ACHN (cell line): ENCODE data around the gene ELF4.

ENCODE experiments used
- DNase-seq: peaks from one replicate; pipeline ENCODE4 v3.0.0-alpha.2; 2015
- in situ Hi-C: cut with HindIII; loops from 2 replicates; pipeline ENCODE4 v1.10.0; 2017; ENCODE audit warnings: low sequenced_read_pairs, low pct_ligation_motif_present, low pct_unique_long_range_greater_than_20kb

The ELF4 gene

DNA sequence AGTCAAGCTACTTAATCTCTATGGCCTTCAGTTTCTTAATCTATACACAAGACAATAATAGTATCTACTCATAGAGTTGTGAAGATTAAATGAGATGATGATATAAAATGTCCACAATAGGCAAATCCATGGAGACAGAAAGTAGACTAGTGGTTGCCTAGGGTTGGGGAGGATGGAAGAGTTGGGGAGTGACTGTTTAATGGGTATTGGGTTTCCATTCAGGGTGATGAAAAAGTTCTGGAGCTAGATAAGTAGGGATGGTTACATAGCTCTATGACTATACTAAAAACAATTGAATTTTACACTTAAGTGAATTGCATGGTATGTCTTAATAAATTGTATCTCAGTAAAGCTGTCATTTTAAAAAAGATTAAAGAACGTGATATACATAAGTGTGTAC, 92.2 kb downstream of the ELF4 start:
- in situ Hi-C loops, result no loop called here
- DNase-seq, result no peak

DNA sequence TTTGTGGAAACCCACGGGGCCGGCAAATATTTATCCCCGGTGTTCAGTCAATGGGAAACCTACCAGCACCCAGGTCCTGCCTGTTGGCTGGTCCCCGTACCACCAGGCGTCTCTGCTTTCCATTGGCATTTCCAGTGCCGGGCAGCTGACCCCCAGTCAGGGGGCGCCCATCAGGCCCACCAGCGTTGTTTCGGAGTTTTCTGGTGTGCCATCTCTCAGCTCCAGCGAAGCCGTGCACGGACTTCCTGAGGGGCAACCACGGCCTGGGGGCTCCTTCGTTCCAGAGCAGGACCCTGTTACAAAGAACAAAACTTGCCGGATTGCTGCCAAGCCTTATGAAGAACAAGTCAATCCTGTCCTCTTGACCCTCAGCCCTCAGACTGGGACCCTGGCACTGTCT, 95.1 kb downstream of the ELF4 start:
- in situ Hi-C loops, result no loop called here
- DNase-seq, result no peak
